Measurements from ENCODE around the gene BBS9.
"Not testable (repeated sequence)": the region's sequence is repeated elsewhere in the genome, so short reads cannot be mapped to it uniquely, and the experiment has no call there.

The BBS9 gene

GRCh38 chr7:33497051-33497450 is 367.7 kb downstream of the BBS9 start:
- DNase-seq (ENCODE audit: low spot score) = no peak

GRCh38 chr7:33500703-33501701 is 371.6 kb downstream of the BBS9 start:
- no peak for DNase-seq (ENCODE audit: low spot score)

GRCh38 chr7:33503014-33503413 is 373.6 kb downstream of the BBS9 start:
- no peak for DNase-seq (ENCODE audit: low spot score)

GRCh38 chr7:33503736-33504135 is 374.4 kb downstream of the BBS9 start:
- no peak for DNase-seq (ENCODE audit: low spot score)

- no peak for DNase-seq (ENCODE audit: low spot score)
These were observed 374.9 kb downstream of the BBS9 start for GRCh38 chr7:33504266-33504665.

GRCh38 chr7:33509206-33509605 is 379.8 kb downstream of the BBS9 start:
- DNase-seq (ENCODE audit: low spot score) = no peak

GRCh38 chr7:33511778-33512177 is 382.4 kb downstream of the BBS9 start:
- no peak for DNase-seq (ENCODE audit: low spot score)

- DNase-seq (ENCODE audit: low spot score) = no peak
These were observed 387.2 kb downstream of the BBS9 start for GRCh38 chr7:33516568-33516967.

- no peak for DNase-seq (ENCODE audit: low spot score)
These were observed 387.8 kb downstream of the BBS9 start for GRCh38 chr7:33517191-33517590.

GRCh38 chr7:33527008-33527407 is 397.6 kb downstream of the BBS9 start:
- not testable (repeated sequence) for DNase-seq (ENCODE audit: low spot score)

- DNase-seq (ENCODE audit: low spot score) = not testable (repeated sequence)
These were observed 398.2 kb downstream of the BBS9 start for GRCh38 chr7:33527613-33528012.

- no peak for DNase-seq (ENCODE audit: low spot score)
These were observed 399.7 kb downstream of the BBS9 start for GRCh38 chr7:33529070-33529469.

GRCh38 chr7:33530664-33531063 is 401.3 kb downstream of the BBS9 start:
- peak; percentile 1 for DNase-seq (ENCODE audit: low spot score)

- DNase-seq (ENCODE audit: low spot score) = no peak
These were observed 402.5 kb downstream of the BBS9 start for GRCh38 chr7:33531888-33532287.

- no peak for DNase-seq (ENCODE audit: low spot score)
These were observed 405.5 kb downstream of the BBS9 start for GRCh38 chr7:33534833-33535232.

GRCh38 chr7:33535989-33536388 is 406.6 kb downstream of the BBS9 start:
- DNase-seq (ENCODE audit: low spot score) = no peak

- DNase-seq (ENCODE audit: low spot score) = no peak
These were observed 407.2 kb downstream of the BBS9 start for GRCh38 chr7:33536398-33537103.

- no peak for DNase-seq (ENCODE audit: low spot score)
These were observed 407.7 kb downstream of the BBS9 start for GRCh38 chr7:33537104-33537477.

GRCh38 chr7:33539198-33539597 is 409.8 kb downstream of the BBS9 start:
- no peak for DNase-seq (ENCODE audit: low spot score)

GRCh38 chr7:33539659-33540400 is 410.5 kb downstream of the BBS9 start:
- DNase-seq (ENCODE audit: low spot score) = no peak

- DNase-seq (ENCODE audit: low spot score) = no peak
These were observed 418.5 kb downstream of the BBS9 start for GRCh38 chr7:33547880-33548279.

- DNase-seq (ENCODE audit: low spot score) = no peak
These were observed 421.0 kb downstream of the BBS9 start for GRCh38 chr7:33550363-33550762.

Measured in RKO (cell line).